ENCODE results near the gene EFCAB14. TPM values are rescaled to one million over a fixed set of nuclear protein-coding genes. Genes with fewer than 3 reads are reported as not detected.
"Not testable (repeated sequence)": the region's sequence is repeated elsewhere in the genome, so short reads cannot be mapped to it uniquely, and the experiment has no call there.

EFCAB14 gene
- total and polyA plus RNA-seq, 2 experiments from 2014 or later, result 33.6 to 33.9 TPM

DNA sequence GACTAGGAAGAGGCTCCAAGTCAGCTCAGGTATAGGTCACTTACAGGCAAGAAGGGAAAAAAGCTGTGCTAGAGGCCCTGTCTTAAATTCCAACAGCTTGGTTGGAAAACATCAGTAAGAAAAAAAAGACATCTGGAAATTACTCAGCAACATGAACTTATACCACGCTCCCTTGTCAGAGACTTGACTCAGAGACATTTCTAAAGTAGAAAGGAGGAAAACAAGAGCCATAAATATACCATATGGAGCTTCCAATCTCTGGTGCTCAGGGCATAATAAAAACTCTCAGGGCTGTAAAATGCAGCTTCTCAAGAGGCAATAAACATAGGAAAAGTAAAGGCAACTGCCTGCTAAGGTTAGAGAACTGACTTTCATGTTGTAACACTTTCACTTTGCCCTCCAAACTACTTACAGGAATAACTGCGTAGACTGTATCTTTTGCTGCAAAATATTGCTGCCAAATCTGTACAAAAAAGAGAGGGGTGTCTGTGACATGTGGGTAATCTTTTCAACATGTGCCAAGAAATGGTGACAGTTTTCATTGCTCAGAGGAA, 65.4 kb downstream of the EFCAB14 start:
- DNase-seq (ENCODE audit: low read depth in 1 of 2, low spot score in 1 of 2), result peak in 1 of 2 donors; percentile 32
- peak overlapping the region; percentile 4 for H3K27ac ChIP-seq

DNA sequence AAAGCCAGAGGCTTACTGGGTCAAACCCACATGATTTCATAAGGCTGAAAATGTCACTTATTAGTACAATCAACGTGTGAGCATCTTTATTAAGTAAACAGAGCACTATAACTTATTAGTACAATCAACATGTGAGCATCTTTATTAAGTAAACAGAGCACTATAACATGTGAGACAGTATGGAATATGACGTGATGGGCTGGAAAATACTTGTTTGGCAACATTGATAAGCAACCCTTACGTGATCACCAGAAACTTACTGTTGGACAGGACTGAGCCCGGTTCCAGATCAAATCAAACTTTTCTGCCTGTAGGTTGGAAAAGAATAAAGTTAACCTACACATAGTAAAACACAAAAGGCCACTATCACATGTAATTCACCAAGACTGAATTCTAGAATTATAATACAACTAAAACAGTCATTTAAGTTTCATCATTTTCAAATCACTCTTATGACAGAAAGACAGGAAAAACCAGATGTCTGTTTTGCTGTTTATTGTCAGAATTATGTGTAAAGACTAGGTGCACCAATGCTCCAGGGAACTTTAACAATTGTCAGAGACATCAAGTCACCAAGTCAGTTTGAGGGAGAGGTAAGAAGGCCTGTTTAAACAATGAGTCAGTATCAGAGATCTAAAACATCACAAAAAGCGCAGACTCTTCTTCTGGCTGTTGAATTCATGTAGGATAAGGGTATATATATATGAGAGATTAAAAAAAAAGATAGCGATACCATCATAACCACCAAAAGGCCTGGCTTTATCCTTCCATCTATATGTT, 66.4 kb downstream of the EFCAB14 start:
- H3K36me3 ChIP-seq, result peaks cover 16% of the 10 kb centered on the region
- no peak overlapping the region for H3K4me3 ChIP-seq
- H3K9me3 ChIP-seq (ENCODE audit: low read depth), result no peaks in the 10 kb centered on the region
- no peak overlapping the region for H3K27ac ChIP-seq
- no peaks in the 10 kb centered on the region for H3K27me3 ChIP-seq
- H3K4me1 ChIP-seq (ENCODE audit: low read depth), result no peaks in the 10 kb centered on the region
- no peak for DNase-seq (ENCODE audit: low read depth in 1 of 2, low spot score in 1 of 2)
- TF ChIP-seq, protein P1, sequence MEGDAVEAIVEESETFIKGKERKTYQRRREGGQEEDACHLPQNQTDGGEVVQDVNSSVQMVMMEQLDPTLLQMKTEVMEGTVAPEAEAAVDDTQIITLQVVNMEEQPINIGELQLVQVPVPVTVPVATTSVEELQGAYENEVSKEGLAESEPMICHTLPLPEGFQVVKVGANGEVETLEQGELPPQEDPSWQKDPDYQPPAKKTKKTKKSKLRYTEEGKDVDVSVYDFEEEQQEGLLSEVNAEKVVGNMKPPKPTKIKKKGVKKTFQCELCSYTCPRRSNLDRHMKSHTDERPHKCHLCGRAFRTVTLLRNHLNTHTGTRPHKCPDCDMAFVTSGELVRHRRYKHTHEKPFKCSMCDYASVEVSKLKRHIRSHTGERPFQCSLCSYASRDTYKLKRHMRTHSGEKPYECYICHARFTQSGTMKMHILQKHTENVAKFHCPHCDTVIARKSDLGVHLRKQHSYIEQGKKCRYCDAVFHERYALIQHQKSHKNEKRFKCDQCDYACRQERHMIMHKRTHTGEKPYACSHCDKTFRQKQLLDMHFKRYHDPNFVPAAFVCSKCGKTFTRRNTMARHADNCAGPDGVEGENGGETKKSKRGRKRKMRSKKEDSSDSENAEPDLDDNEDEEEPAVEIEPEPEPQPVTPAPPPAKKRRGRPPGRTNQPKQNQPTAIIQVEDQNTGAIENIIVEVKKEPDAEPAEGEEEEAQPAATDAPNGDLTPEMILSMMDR (IDR thresholded peaks at IDR 0.05; ENCODE audit: low read depth, low read length), result no peak

More for the DNA sequence above, 65.4 kb downstream of the EFCAB14 start:
- no peaks in the 10 kb centered on the region for H3K4me1 ChIP-seq (ENCODE audit: low read depth)
- H3K4me3 ChIP-seq, result no peak overlapping the region
- TF ChIP-seq, protein P1 (IDR thresholded peaks at IDR 0.05; ENCODE audit: low read depth, low read length), result no peak
- H3K9me3 ChIP-seq (ENCODE audit: low read depth), result no peaks in the 10 kb centered on the region
- peaks cover 21% of the 10 kb centered on the region for H3K36me3 ChIP-seq
- no peaks in the 10 kb centered on the region for H3K27me3 ChIP-seq

- H3K27me3 ChIP-seq; H3K27ac ChIP-seq; H3K4me1 ChIP-seq (ENCODE audit: low read depth); H3K4me3 ChIP-seq; H3K9me3 ChIP-seq (ENCODE audit: low read depth); DNase-seq (ENCODE audit: low read depth in 1 of 2, low spot score in 1 of 2): not testable (repeated sequence)
- H3K36me3 ChIP-seq, result peaks cover 11% of the 10 kb centered on the region
Observed at GRCh38 chr1:46651152-46651551, 67.8 kb downstream of the EFCAB14 start.

GRCh38 chr1:46650491-46650890, 68.4 kb downstream of the EFCAB14 start:
- H3K27me3 ChIP-seq, result no peaks in the 10 kb centered on the region
- H3K4me1 ChIP-seq (ENCODE audit: low read depth), result no peaks in the 10 kb centered on the region
- H3K27ac ChIP-seq, result no peak overlapping the region
- DNase-seq (ENCODE audit: low read depth in 1 of 2, low spot score in 1 of 2), result no peak
- TF ChIP-seq, protein P1 (IDR thresholded peaks at IDR 0.05; ENCODE audit: low read depth, low read length), result no peak
- no peak overlapping the region for H3K4me3 ChIP-seq
- H3K36me3 ChIP-seq, result peaks cover 8% of the 10 kb centered on the region
- no peaks in the 10 kb centered on the region for H3K9me3 ChIP-seq (ENCODE audit: low read depth)

- H3K27ac ChIP-seq, result no peak overlapping the region
- DNase-seq (ENCODE audit: low read depth in 1 of 2, low spot score in 1 of 2), result no peak
- H3K4me1 ChIP-seq (ENCODE audit: low read depth), result no peaks in the 10 kb centered on the region
- TF ChIP-seq, protein P1 (IDR thresholded peaks at IDR 0.05; ENCODE audit: low read depth, low read length), result no peak
- no peaks in the 10 kb centered on the region for H3K9me3 ChIP-seq (ENCODE audit: low read depth)
- peaks cover 5% of the 10 kb centered on the region for H3K36me3 ChIP-seq
- H3K4me3 ChIP-seq, result no peak overlapping the region
- no peaks in the 10 kb centered on the region for H3K27me3 ChIP-seq
Observed at GRCh38 chr1:46649764-46650163, 69.2 kb downstream of the EFCAB14 start.

GRCh38 chr1:46647611-46648010, 71.3 kb downstream of the EFCAB14 start:
- TF ChIP-seq, protein P1 (IDR thresholded peaks at IDR 0.05; ENCODE audit: low read depth, low read length), result no peak
- H3K9me3 ChIP-seq (ENCODE audit: low read depth), result no peaks in the 10 kb centered on the region
- H3K36me3 ChIP-seq, result peaks cover 16% of the 10 kb centered on the region
- H3K4me1 ChIP-seq (ENCODE audit: low read depth), result no peaks in the 10 kb centered on the region
- no peak for DNase-seq (ENCODE audit: low read depth in 1 of 2, low spot score in 1 of 2)
- no peak overlapping the region for H3K4me3 ChIP-seq
- no peaks in the 10 kb centered on the region for H3K27me3 ChIP-seq
- no peak overlapping the region for H3K27ac ChIP-seq
